Measurements from ENCODE around the gene MROH2B. TPM values are rescaled to one million over a fixed set of nuclear protein-coding genes. Genes with fewer than 3 reads are reported as not detected.

The MROH2B gene
- total RNA-seq, 1 experiment from 2014 or later = not detected

GRCh38 chr5:41112486-41113455, 41.6 kb upstream of the MROH2B start:
- TF ChIP-seq CTCF (IDR thresholded peaks at IDR 0.05; ENCODE audit: unreplicated experiment) = no peak
- Mint-ChIP-seq H3K27me3 (ENCODE audit: unreplicated experiment) (no peaks in the 10 kb centered on the region), H3K36me3 (ENCODE audit: insufficient read depth, unreplicated experiment) (no peaks in the 10 kb centered on the region), H3K4me1 (ENCODE audit: low read depth, unreplicated experiment) (no peaks in the 10 kb centered on the region), H3K9me3 (ENCODE audit: low read depth, unreplicated experiment) (peaks cover 3% of the 10 kb centered on the region), H3K27ac (ENCODE audit: unreplicated experiment) (no peak overlapping the region), H3K4me3 (ENCODE audit: low read depth, unreplicated experiment) (no peak overlapping the region)
- no TSS peak for BruUV-seq (replicated peaks)
- intact Hi-C loops (cut with micrococcal nuclease; ENCODE audit: unreplicated experiment) = no loop called here
- CTCF ChIA-PET = interaction anchor here (0.7 kb wide), 1 partner anchor 182 kb away, joined by 3 read pairs; no protein-coding TSS in a partner anchor
- no peak for DNase-seq

- peaks cover 3% of the 10 kb centered on the region for H3K9me3 Mint-ChIP-seq (ENCODE audit: low read depth, unreplicated experiment)
- H3K27ac Mint-ChIP-seq (ENCODE audit: unreplicated experiment) = no peak overlapping the region
- no peak for DNase-seq
- H3K4me1 Mint-ChIP-seq (ENCODE audit: low read depth, unreplicated experiment) = no peaks in the 10 kb centered on the region
- no peaks in the 10 kb centered on the region for H3K36me3 Mint-ChIP-seq (ENCODE audit: insufficient read depth, unreplicated experiment)
- BruUV-seq (replicated peaks) = no TSS peak
- no peaks in the 10 kb centered on the region for H3K27me3 Mint-ChIP-seq (ENCODE audit: unreplicated experiment)
- intact Hi-C loops (cut with micrococcal nuclease; ENCODE audit: unreplicated experiment) = no loop called here
- CTCF ChIA-PET = no interaction called here
- H3K4me3 Mint-ChIP-seq (ENCODE audit: low read depth, unreplicated experiment) = no peak overlapping the region
- no peak for TF ChIP-seq CTCF (IDR thresholded peaks at IDR 0.05; ENCODE audit: unreplicated experiment)
Measured at GRCh38 chr5:41109186-41109585, 38.0 kb upstream of the MROH2B start.

GRCh38 chr5:41102341-41102740, 31.2 kb upstream of the MROH2B start:
- no peak for TF ChIP-seq CTCF (IDR thresholded peaks at IDR 0.05; ENCODE audit: unreplicated experiment)

GRCh38 chr5:41097642-41098041, 26.5 kb upstream of the MROH2B start:
- no peak for DNase-seq
- TF ChIP-seq CTCF (IDR thresholded peaks at IDR 0.05; ENCODE audit: unreplicated experiment) = no peak
- Mint-ChIP-seq H3K4me3 (ENCODE audit: low read depth, unreplicated experiment) (no peak overlapping the region), H3K27me3 (ENCODE audit: unreplicated experiment) (peaks cover 5% of the 10 kb centered on the region), H3K4me1 (ENCODE audit: low read depth, unreplicated experiment) (no peaks in the 10 kb centered on the region), H3K36me3 (ENCODE audit: insufficient read depth, unreplicated experiment) (no peaks in the 10 kb centered on the region), H3K27ac (ENCODE audit: unreplicated experiment) (no peak overlapping the region), H3K9me3 (ENCODE audit: low read depth, unreplicated experiment) (peaks cover under 1% of the 10 kb centered on the region)
- BruUV-seq (replicated peaks) = no TSS peak
- intact Hi-C loops (cut with micrococcal nuclease; ENCODE audit: unreplicated experiment) = no loop called here
- CTCF ChIA-PET = no interaction called here

More at GRCh38 chr5:41102341-41102740, 31.2 kb upstream of the MROH2B start:
- intact Hi-C loops (cut with micrococcal nuclease; ENCODE audit: unreplicated experiment) = no loop called here
- no peak for DNase-seq
- Mint-ChIP-seq H3K4me3 (ENCODE audit: low read depth, unreplicated experiment) (no peak overlapping the region), H3K4me1 (ENCODE audit: low read depth, unreplicated experiment) (no peaks in the 10 kb centered on the region), H3K27me3 (ENCODE audit: unreplicated experiment) (no peaks in the 10 kb centered on the region), H3K9me3 (ENCODE audit: low read depth, unreplicated experiment) (no peaks in the 10 kb centered on the region), H3K27ac (ENCODE audit: unreplicated experiment) (no peak overlapping the region), H3K36me3 (ENCODE audit: insufficient read depth, unreplicated experiment) (no peaks in the 10 kb centered on the region)
- no TSS peak for BruUV-seq (replicated peaks)
- CTCF ChIA-PET = no interaction called here
